ENCODE results near the gene C6orf89.

C6orf89 gene

GRCh38 chr6:36976931-36977330 is 91.2 kb downstream of the C6orf89 start:
- no peak for DNase-seq (ENCODE audit: low read depth)
- no peak overlapping the region for H3K4me3 ChIP-seq (ENCODE audit: low read depth, low read length)

GRCh38 chr6:36977470-36977941 is 91.8 kb downstream of the C6orf89 start:
- DNase-seq (ENCODE audit: low read depth) = no peak
- H3K4me3 ChIP-seq (ENCODE audit: low read depth, low read length) = no peak overlapping the region

Measured in skeletal muscle cell (primary cell).